Measurements from ENCODE around the gene ZNF689. TPM values are rescaled to one million over a fixed set of nuclear protein-coding genes. Genes with fewer than 3 reads are reported as not detected.
A peak's percentile ranks its signal among the peaks of the same experiment; 100 is the strongest.

ZNF689 gene
- 1 to 10 TPM; 5.5 to 9.5 (median 7.0) TPM for total RNA-seq

DNA sequence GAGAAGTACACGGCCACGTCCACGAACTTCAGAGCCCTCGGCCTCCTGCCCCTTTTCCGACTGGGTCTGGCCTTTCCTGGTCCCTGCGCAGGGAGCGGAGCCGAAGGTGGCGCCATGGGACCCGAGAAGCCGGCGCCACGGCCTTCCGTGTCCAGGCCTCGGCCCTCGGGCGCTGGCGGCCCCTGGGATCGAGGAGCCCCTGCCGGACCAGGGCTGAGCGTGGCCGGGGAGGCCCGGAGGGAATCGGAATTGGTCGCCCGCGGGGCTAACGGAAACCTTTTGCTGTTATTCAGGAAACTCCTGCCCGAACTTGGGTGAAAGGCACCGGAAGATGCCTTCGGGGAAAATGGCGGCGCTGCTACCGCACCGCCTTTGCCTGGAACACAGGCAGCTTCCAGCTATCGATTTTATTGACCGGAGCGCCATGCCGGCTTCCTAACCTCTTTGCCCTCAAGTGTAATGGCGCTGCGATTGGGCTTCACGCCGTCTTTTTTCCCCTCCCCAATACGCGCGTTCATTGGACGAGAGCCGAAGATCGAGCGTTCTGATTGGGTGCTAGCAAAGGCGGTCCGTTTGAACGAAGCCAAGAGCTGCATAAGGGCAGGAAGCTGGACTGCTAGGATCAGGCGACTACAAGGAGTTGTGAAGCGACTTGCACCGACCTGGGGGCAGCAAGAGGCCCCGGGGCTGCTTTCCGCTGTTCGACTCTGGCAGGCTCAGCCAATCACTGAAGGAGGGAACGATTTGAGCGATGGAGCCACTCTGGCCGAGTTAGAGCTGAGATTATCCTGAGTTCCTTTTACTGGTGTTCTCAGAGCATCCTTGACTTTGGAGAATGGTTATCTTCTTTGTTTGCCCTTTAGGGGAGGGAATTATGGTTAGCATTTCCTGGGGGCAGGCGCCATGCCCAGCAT, at the start of gene ZNF689:
Gene ZNF689 (minus strand): TSS at position 464 of the 914 bp plus-strand sequence. CDS start 348 bp downstream, at position 116.
- TF ChIP-seq, protein P1, sequence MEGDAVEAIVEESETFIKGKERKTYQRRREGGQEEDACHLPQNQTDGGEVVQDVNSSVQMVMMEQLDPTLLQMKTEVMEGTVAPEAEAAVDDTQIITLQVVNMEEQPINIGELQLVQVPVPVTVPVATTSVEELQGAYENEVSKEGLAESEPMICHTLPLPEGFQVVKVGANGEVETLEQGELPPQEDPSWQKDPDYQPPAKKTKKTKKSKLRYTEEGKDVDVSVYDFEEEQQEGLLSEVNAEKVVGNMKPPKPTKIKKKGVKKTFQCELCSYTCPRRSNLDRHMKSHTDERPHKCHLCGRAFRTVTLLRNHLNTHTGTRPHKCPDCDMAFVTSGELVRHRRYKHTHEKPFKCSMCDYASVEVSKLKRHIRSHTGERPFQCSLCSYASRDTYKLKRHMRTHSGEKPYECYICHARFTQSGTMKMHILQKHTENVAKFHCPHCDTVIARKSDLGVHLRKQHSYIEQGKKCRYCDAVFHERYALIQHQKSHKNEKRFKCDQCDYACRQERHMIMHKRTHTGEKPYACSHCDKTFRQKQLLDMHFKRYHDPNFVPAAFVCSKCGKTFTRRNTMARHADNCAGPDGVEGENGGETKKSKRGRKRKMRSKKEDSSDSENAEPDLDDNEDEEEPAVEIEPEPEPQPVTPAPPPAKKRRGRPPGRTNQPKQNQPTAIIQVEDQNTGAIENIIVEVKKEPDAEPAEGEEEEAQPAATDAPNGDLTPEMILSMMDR (IDR thresholded peaks at IDR 0.05): no peak
- peak; percentile 98 for ATAC-seq (ENCODE audit: low FRiP score)
- peak; percentile 86 for DNase-seq (ENCODE audit: low spot score)

DNA sequence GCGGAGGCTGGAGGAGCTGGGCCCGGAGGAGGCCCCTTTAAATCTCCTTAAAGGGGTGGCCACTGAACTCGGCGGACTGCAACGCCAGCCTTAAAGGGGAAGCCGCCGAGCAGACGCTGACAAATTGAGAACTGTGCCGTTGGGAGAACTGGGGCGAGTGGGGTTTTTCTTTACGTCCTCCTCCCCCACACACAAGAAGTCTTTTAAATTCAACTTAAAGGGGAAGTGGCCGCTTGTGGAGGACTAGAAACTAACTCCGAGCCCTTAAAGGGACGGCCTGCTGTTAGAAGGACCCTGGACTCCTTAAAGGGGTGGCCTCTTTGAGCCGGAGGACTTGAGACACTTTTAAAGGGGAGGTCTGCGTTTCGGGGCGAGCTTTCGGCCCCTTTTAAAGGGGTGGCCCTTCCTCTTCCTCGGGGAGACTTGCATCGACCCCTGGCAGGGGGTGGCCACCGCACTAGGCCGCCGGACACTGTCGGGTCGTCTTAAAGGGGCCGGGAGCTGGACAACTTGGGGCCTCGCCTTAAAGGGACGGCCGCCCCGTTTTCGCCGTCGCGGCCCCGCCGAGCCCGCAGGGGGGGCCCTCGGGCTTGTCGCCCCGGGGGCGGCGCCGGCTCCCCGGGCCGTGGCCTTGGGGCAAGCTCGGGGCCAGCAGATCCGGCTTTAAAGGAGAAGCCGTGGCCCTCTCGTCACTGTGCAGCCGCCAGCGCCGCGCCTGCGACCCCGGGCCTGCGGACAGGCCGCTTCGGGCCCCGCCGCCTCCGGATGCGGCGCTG, 48.7 kb upstream of the ZNF689 start:
- TF ChIP-seq, protein P1 (IDR thresholded peaks at IDR 0.05): no peak
- ATAC-seq (ENCODE audit: low FRiP score) (peak; percentile 87), DNase-seq (ENCODE audit: low spot score) (peak; percentile 82)

DNA sequence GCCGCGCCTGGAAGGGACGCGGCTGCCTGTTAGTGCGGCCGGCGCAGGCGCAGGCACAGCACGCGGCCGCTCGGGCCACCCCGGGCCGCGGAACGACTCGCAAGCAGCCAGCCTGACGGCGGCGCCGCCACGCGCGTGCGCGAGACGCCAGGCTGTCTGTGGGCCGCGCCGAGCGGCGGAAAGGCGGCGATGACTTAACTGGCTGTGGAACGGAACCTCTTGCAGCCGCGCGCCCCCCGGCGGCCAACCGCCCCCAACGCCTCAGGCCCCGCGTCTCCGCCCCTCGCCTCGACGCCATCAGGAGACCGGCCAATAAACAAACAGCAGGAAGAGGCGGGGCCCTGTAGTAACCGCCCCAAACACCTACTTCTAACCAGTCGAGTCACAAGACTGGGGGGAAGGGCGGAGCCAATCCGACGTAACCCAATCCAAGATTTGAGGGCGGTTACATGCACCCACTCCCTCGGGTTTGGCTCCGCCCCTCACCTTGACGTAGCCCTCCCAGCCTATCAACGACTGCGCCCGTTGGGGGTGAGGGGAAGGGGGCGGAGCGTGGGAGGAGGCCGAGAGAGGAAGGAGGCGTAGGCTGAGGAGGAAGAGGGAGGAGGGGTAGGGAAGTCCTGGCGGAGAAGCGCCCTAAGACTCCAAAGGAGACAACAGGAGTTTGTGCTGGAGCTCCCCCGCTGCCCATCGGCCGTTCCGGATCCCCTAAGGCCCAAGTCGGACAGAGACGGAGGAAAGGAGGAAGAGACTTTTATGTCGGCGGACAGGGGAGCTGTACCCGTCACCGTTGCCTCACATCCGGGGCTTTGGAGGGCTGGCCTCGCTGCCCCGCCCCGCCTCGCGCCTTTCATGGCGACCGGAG, 47.9 kb upstream of the ZNF689 start, which contains the start of gene FBRS:
Gene FBRS (plus strand): TSS at position 566 of the 865 bp plus-strand sequence. CDS start 1,088 bp downstream, outside the sequence.
- peak; percentile 88 for ATAC-seq (ENCODE audit: low FRiP score)
- DNase-seq (ENCODE audit: low spot score): peak; percentile 99
- TF ChIP-seq, protein P1 (IDR thresholded peaks at IDR 0.05): peak in 1 of 3 donors; percentile 49

- ATAC-seq (ENCODE audit: low FRiP score): no peak
- TF ChIP-seq, protein P1 (IDR thresholded peaks at IDR 0.05): no peak
- DNase-seq (ENCODE audit: low spot score): no peak
These were observed 47.0 kb upstream of the ZNF689 start for GRCh38 chr16:30656974-30657865.

GRCh38 chr16:30656388-30656787, 46.2 kb upstream of the ZNF689 start:
- ATAC-seq (ENCODE audit: low FRiP score) (no peak), DNase-seq (ENCODE audit: low spot score) (no peak)
- TF ChIP-seq, protein P1 (IDR thresholded peaks at IDR 0.05): no peak

Measured in omental fat pad (tissue), 4 donors.